ENCODE measurements around the gene TNIP3.

GRCh38 chr4:121195649-121196048, 31.5 kb upstream of the TNIP3 start:
- TF ChIP-seq CTCF (IDR thresholded peaks at IDR 0.05) = no peak
- TF ChIP-seq TCF7L2 (IDR thresholded peaks at IDR 0.05; ENCODE audit: low read depth, low read length) = no peak
